Hepatocyte (in vitro differentiated cells): ENCODE measurements around the gene SYNJ2.

Experiments
- CTCF ChIP-seq: fragments of 200-600 bp; sonication (generic); IDR thresholded peaks from 2 replicates; pipeline ENCODE4 v1.5.1; 2016; ENCODE audit warnings: antibody characterized with exemption, mild to moderate bottlenecking; ENCODE audit not compliant: poor library complexity
- EZH2 ChIP-seq: fragments of 200-600 bp; sonication (generic); IDR thresholded peaks from 2 replicates; pipeline ENCODE4 v1.6.1; 2016; ENCODE audit warnings: antibody characterized with exemption, mild to moderate bottlenecking, borderline replicate concordance
- EZH2phosphoT487 ChIP-seq: fragments of 200-600 bp; sonication (generic); IDR thresholded peaks from one replicate; pipeline ENCODE4 v1.6.1; 2018; ENCODE audit warnings: antibody characterized with exemption, mild to moderate bottlenecking, low read depth, moderate library complexity; ENCODE audit not compliant: unreplicated experiment, severe bottlenecking

GRCh38 chr6:158042245-158042798, 60.7 kb downstream of the SYNJ2 start:
- TF ChIP-seq EZH2 (no peak), CTCF (no peak), EZH2phosphoT487 (no peak)
